T-helper 2 cell treated with Interferon-gamma antibody and Interleukin-4, amounts not matched to agents 5 μg/mL and 100 μg/mL, for 36 hours (primary cell): ENCODE results near the gene TFIP11.
"Not testable (repeated sequence)": the region's sequence is repeated elsewhere in the genome, so short reads cannot be mapped to it uniquely, and the experiment has no call there.

Experiments
- DNase-seq: peaks from one replicate; pipeline ENCODE4 v3.0.0; 2021; ENCODE audit warnings: low spot score
- H3K27ac Mint-ChIP-seq: one replicate; pipeline ENCODE4 v1.8.0; 2021; ENCODE audit warnings: mild to moderate bottlenecking, mixed read lengths
- H3K27me3 Mint-ChIP-seq: one replicate; pipeline ENCODE4 v1.8.0; 2021; ENCODE audit warnings: low read depth, mixed read lengths
- H3K36me3 Mint-ChIP-seq: one replicate; pipeline ENCODE4 v1.8.0; 2021; ENCODE audit warnings: low read depth, mixed read lengths
- H3K4me1 Mint-ChIP-seq: one replicate; pipeline ENCODE4 v1.8.0; 2021; ENCODE audit warnings: low read depth, mixed read lengths
- H3K4me3 Mint-ChIP-seq: one replicate; pipeline ENCODE4 v1.8.0; 2022; ENCODE audit warnings: mild to moderate bottlenecking, moderate library complexity, mixed read lengths
- H3K9me3 Mint-ChIP-seq: one replicate; pipeline ENCODE4 v1.8.0; 2021; ENCODE audit warnings: mixed read lengths

The TFIP11 gene

DNA sequence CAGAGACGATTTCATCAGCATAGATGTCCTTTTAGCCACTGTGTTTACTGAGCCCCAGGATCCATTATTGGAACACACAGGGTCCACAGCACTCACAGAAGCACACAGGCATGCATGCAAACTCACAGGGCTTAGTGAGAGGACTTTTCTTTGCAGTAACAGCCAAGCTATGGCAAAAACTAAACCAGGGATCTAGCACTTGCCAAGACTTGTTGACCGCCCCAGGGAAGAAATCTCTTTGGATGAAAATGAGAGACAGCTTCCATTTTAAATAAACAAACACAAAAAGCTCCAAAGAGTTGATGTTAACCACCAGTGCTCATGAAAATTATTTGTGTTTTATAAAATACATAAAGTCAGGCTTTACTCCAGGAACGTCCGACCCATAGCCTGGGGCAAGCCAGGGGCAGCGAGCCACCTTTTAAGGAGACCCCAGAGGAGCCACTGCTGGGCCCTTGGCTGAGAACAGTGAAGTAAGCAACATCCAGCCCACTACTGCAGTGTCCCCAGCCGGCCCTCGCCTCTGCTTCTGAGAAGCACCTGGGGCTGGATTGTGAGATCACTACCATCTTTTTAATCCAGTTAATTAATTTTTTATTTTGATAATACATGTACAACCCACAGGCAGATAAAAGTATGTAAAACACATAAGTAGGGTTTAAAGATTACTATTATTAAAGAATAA is 22.0 kb upstream of the TFIP11 start:
- Mint-ChIP-seq H3K9me3 (no peaks in the 10 kb centered on the region), H3K4me3 (no peak overlapping the region), H3K27ac (no peak overlapping the region), H3K36me3 (peaks cover 12% of the 10 kb centered on the region), H3K4me1 (peaks cover 2% of the 10 kb centered on the region), H3K27me3 (no peaks in the 10 kb centered on the region)
- no peak for DNase-seq

GRCh38 chr22:26529345-26529744 is 17.1 kb upstream of the TFIP11 start:
- Mint-ChIP-seq H3K4me3 (no peak overlapping the region), H3K36me3 (peaks cover 5% of the 10 kb centered on the region), H3K4me1 (no peaks in the 10 kb centered on the region), H3K27me3 (no peaks in the 10 kb centered on the region), H3K27ac (no peak overlapping the region), H3K9me3 (no peaks in the 10 kb centered on the region)
- DNase-seq = no peak

GRCh38 chr22:26528518-26528917 is 16.2 kb upstream of the TFIP11 start:
- H3K36me3 Mint-ChIP-seq, H3K9me3 Mint-ChIP-seq, H3K4me1 Mint-ChIP-seq, DNase-seq, H3K27ac Mint-ChIP-seq, H3K4me3 Mint-ChIP-seq, H3K27me3 Mint-ChIP-seq: not testable (repeated sequence)

GRCh38 chr22:26527574-26528465 is 15.5 kb upstream of the TFIP11 start:
- DNase-seq = no peak
- no peaks in the 10 kb centered on the region for H3K27me3 Mint-ChIP-seq
- peaks cover 5% of the 10 kb centered on the region for H3K36me3 Mint-ChIP-seq
- no peak overlapping the region for H3K27ac Mint-ChIP-seq
- no peak overlapping the region for H3K4me3 Mint-ChIP-seq
- H3K9me3 Mint-ChIP-seq = no peaks in the 10 kb centered on the region
- H3K4me1 Mint-ChIP-seq = no peaks in the 10 kb centered on the region

- Mint-ChIP-seq H3K4me1 (no peaks in the 10 kb centered on the region), H3K27ac (no peak overlapping the region), H3K9me3 (no peaks in the 10 kb centered on the region), H3K4me3 (no peak overlapping the region), H3K36me3 (peaks cover 5% of the 10 kb centered on the region), H3K27me3 (no peaks in the 10 kb centered on the region)
- no peak for DNase-seq
Measured at GRCh38 chr22:26527167-26527566, 14.9 kb upstream of the TFIP11 start.

DNA sequence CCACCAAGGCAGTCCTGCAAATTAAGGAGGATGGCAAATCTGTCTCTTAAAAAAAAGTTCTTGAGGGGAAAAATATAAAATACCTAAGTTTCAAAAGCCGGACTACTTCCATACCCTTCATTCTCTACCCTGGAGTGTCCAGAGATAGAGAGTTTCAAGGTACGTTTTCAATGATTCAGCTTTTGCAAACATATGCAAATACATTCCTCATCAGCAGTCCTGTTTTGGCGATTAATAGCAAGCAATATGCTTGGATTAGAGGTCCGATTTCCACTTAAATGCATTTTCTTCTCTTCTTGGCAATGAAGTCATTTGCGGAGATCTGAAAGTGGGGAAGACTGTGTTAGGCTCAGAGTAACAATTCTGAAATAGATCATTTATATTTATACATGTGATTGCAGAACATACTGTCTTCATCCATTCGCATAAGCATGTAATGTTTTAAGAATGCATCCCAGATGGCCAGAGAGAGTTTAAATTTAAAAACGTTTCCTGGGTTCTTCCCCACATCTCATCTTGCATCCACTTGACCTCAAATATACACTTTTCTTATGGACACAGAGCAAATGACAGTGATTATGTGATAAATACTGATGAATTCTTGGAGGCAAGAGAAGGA is 13.8 kb upstream of the TFIP11 start:
- Mint-ChIP-seq H3K27me3 (no peaks in the 10 kb centered on the region), H3K4me1 (no peaks in the 10 kb centered on the region)

DNA sequence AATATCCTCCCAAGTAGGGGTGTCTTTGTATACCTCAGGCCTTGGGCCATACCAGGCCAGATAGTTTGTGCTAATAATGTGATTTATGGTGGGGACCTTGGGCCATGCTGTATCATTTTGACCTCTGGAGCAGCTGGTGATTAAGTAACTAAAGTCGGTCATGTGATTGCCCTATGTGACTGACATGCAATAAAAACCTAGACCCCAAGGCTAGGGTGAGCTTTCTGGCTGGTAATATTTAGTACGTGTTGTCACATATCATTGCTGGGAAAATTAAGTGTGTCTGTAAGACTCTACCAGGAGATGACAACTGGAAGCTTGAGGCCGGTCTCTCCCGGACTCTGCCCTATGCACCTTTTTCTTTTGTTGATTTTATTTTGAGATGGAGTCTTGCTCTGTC is 12.6 kb upstream of the TFIP11 start:
- Mint-ChIP-seq H3K4me1 (no peaks in the 10 kb centered on the region), H3K27me3 (no peaks in the 10 kb centered on the region), H3K4me3 (no peak overlapping the region), H3K27ac (no peak overlapping the region), H3K9me3 (no peaks in the 10 kb centered on the region), H3K36me3 (peaks cover 2% of the 10 kb centered on the region)
- no peak for DNase-seq

More for the DNA sequence above, 13.8 kb upstream of the TFIP11 start:
- peaks cover 4% of the 10 kb centered on the region for H3K36me3 Mint-ChIP-seq
- no peak overlapping the region for H3K27ac Mint-ChIP-seq
- no peaks in the 10 kb centered on the region for H3K9me3 Mint-ChIP-seq
- no peak for DNase-seq
- H3K4me3 Mint-ChIP-seq = no peak overlapping the region

DNA sequence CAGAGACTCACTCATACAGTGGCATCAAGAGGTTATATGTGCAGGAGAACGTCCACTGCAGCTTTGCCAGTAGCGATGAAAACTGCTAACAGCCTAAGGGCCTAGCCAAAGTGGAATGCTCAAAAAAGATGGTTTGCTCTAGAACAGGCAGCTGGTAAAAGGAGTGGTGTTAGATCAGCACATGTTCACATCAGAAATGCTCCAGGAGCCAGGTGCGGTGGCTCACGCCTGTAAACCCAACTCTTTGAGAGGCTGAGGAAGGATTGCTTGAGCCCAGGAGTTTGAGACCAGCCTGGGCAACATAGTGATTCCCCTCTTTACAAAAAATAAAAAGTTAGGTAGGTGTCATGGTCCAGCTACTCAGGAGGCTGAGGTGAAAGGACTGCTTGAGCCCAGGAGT is 10.3 kb upstream of the TFIP11 start:
- no peaks in the 10 kb centered on the region for H3K27me3 Mint-ChIP-seq
- DNase-seq = no peak
- H3K4me1 Mint-ChIP-seq = no peaks in the 10 kb centered on the region
- H3K9me3 Mint-ChIP-seq = no peaks in the 10 kb centered on the region
- no peak overlapping the region for H3K27ac Mint-ChIP-seq
- no peak overlapping the region for H3K4me3 Mint-ChIP-seq
- H3K36me3 Mint-ChIP-seq = no peaks in the 10 kb centered on the region

GRCh38 chr22:26522012-26522411 is 9.7 kb upstream of the TFIP11 start:
- Mint-ChIP-seq H3K4me3 (no peak overlapping the region), H3K36me3 (no peaks in the 10 kb centered on the region), H3K9me3 (no peaks in the 10 kb centered on the region), H3K4me1 (no peaks in the 10 kb centered on the region), H3K27ac (no peak overlapping the region), H3K27me3 (no peaks in the 10 kb centered on the region)
- no peak for DNase-seq

GRCh38 chr22:26517429-26517828 is 5.2 kb upstream of the TFIP11 start:
- no peaks in the 10 kb centered on the region for H3K27me3 Mint-ChIP-seq
- H3K9me3 Mint-ChIP-seq = no peaks in the 10 kb centered on the region
- no peak overlapping the region for H3K4me3 Mint-ChIP-seq
- peaks cover 14% of the 10 kb centered on the region for H3K4me1 Mint-ChIP-seq
- no peaks in the 10 kb centered on the region for H3K36me3 Mint-ChIP-seq
- DNase-seq = no peak
- H3K27ac Mint-ChIP-seq = no peak overlapping the region

GRCh38 chr22:26516503-26516902 is 4.2 kb upstream of the TFIP11 start:
- Mint-ChIP-seq H3K27me3 (no peaks in the 10 kb centered on the region), H3K4me1 (peaks cover 14% of the 10 kb centered on the region), H3K36me3 (peaks cover 1% of the 10 kb centered on the region), H3K9me3 (no peaks in the 10 kb centered on the region), H3K4me3 (no peak overlapping the region), H3K27ac (no peak overlapping the region)
- no peak for DNase-seq

DNA sequence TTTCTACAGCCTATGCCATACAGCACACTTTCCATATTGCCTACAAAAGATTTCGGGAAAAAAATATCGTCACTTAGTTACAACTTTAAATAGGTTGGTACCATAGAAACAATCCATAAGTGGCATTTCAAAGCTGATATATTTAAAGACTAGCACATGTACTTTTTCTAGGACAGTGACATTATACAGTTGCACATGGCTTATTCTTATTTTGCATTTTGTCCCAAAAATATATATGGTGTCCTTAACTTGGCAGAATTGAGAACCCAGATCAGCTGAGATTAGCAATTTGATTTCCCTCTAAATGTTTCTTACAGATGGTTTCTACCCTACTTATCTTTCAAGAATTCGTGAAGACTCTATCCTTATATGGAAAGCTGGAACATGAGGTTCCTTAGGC is 3.7 kb upstream of the TFIP11 start:
- H3K4me3 Mint-ChIP-seq = no peak overlapping the region

DNA sequence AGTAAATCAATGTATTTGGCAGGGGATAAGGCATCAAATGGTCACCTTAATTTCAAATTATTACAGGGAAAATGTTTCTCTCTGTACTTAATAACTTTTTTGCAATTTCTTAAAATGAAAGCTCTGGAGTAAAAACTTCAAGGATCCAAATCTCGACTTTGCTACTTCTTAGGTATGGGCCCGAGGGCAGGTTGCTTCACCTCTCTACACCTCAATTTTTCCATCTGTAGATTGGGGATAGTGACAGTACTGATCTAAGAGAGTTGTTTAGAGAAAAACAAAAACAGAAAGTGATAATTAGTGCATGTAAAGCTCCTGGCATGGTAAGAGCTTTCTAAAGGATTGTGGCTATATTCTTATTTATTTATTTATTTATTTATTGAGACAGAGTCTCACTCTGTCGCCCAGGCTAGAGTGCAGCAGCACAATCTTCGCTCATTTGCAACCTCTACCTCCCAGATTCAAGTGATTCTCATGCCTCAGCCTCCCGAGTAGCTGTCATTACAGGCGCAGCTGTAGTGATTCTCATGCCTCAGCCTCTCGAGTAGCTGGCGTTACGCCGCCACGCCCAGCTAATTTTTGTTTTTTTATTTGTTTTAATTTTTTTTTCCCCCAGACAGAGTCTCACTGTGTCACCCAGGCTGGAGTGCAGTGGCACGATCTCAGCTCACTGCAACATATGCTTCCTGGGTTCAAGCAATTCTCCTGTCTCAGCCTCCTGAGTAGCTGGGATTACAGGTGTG is 2.3 kb upstream of the TFIP11 start:
- Mint-ChIP-seq H3K27ac (no peak overlapping the region), H3K9me3 (no peaks in the 10 kb centered on the region), H3K36me3 (peaks cover 8% of the 10 kb centered on the region), H3K4me3 (no peak overlapping the region), H3K27me3 (no peaks in the 10 kb centered on the region), H3K4me1 (peaks cover 21% of the 10 kb centered on the region)
- DNase-seq = no peak

More for the DNA sequence above, 3.7 kb upstream of the TFIP11 start:
- no peak overlapping the region for H3K27ac Mint-ChIP-seq
- peaks cover 1% of the 10 kb centered on the region for H3K36me3 Mint-ChIP-seq
- H3K9me3 Mint-ChIP-seq = no peaks in the 10 kb centered on the region
- DNase-seq = no peak
- no peaks in the 10 kb centered on the region for H3K27me3 Mint-ChIP-seq
- H3K4me1 Mint-ChIP-seq = peaks cover 17% of the 10 kb centered on the region

GRCh38 chr22:26513838-26514237 is 1.6 kb upstream of the TFIP11 start:
- Mint-ChIP-seq H3K4me3 (peak overlapping the region; percentile 99), H3K4me1 (peaks cover 24% of the 10 kb centered on the region), H3K27ac (peak overlapping the region; percentile 24), H3K27me3 (no peaks in the 10 kb centered on the region), H3K36me3 (peaks cover 15% of the 10 kb centered on the region), H3K9me3 (no peaks in the 10 kb centered on the region)
- DNase-seq = no peak
